Keratinocyte (primary cell): ENCODE measurements around the gene MT2A. TPM values are rescaled to one million over a fixed set of nuclear protein-coding genes. Genes with fewer than 3 reads are reported as not detected.

Source experiments
- DNase-seq: peaks from one replicate; pipeline ENCODE4 v3.0.0-alpha.2; 2011; ENCODE audit warnings: low read depth, missing footprints, low spot score
- FAIRE-seq: peaks from 2 replicates; lab custom pipeline; 2011; peaks lifted over from hg19 to GRCh38; lab: Jason Lieb, UNC
- H2AFZ ChIP-seq: 2 replicates; pipeline ENCODE4 v1.6.0; 2012; ENCODE audit warnings: low read length, control low read depth, inconsistent platforms; ENCODE audit not compliant: control insufficient read depth
- H3K27ac ChIP-seq: 2 replicates; pipeline ENCODE4 v1.5.1; 2011; ENCODE audit warnings: low read length; ENCODE audit not compliant: control insufficient read depth, insufficient read depth
- H3K27me3 ChIP-seq: 3 replicates; pipeline ENCODE4 v1.6.0; 2011; ENCODE audit warnings: low read length; ENCODE audit not compliant: control insufficient read depth, insufficient read depth; ENCODE audit errors: extremely low read depth
- H3K36me3 ChIP-seq, 2 experiments: 2 replicates in 1 of 2; 3 replicates in 1 of 2; pipeline ENCODE4 v1.5.1; 2011; ENCODE audit warnings: low read length in 2 of 2, mild to moderate bottlenecking in 1 of 2; ENCODE audit not compliant: control insufficient read depth in 2 of 2, insufficient read depth in 2 of 2; ENCODE audit errors: extremely low read depth in 1 of 2
- H3K4me1 ChIP-seq: 3 replicates; pipeline ENCODE4 v1.5.1; 2011; ENCODE audit warnings: low read length; ENCODE audit not compliant: control insufficient read depth, insufficient read depth; ENCODE audit errors: extremely low read depth
- H3K4me2 ChIP-seq: 3 replicates; pipeline ENCODE4 v1.6.0; 2011; ENCODE audit warnings: low read depth, low read length; ENCODE audit not compliant: control insufficient read depth, insufficient read depth; ENCODE audit errors: extremely low read depth
- H3K4me3 ChIP-seq, 3 experiments: fragments of 200-600 bp in 1 of 3; sonication (generic) in 1 of 3; 2 replicates in 2 of 3; 3 replicates in 1 of 3; pipeline ENCODE4 v1.5.1; 2011 to 2016; ENCODE audit warnings: low read length in 3 of 3, mild to moderate bottlenecking in 3 of 3, control low read depth in 2 of 3, inconsistent platforms in 1 of 3, low read depth in 1 of 3, mixed read lengths in 1 of 3, mixed run types in 1 of 3, moderate library complexity in 1 of 3; ENCODE audit not compliant: control insufficient read depth in 2 of 3, insufficient read depth in 2 of 3; ENCODE audit errors: extremely low read depth in 1 of 3
- H3K79me2 ChIP-seq: 2 replicates; pipeline ENCODE4 v1.6.0; 2012; ENCODE audit warnings: low read length; ENCODE audit not compliant: control insufficient read depth, insufficient read depth
- H3K9ac ChIP-seq: 3 replicates; pipeline ENCODE4 v1.6.0; 2011; ENCODE audit warnings: low read length; ENCODE audit not compliant: control insufficient read depth, insufficient read depth; ENCODE audit errors: extremely low read depth
- H3K9me1 ChIP-seq: 3 replicates; pipeline ENCODE4 v1.6.0; 2011; ENCODE audit warnings: low read length; ENCODE audit not compliant: control insufficient read depth, insufficient read depth; ENCODE audit errors: extremely low read depth
- H3K9me3 ChIP-seq: 2 replicates; pipeline ENCODE4 v1.5.1; 2012; ENCODE audit warnings: low read depth, low read length; ENCODE audit not compliant: control insufficient read depth
- H4K20me1 ChIP-seq: 3 replicates; pipeline ENCODE4 v1.6.0; 2011; ENCODE audit warnings: low read length; ENCODE audit not compliant: control insufficient read depth, insufficient read depth; ENCODE audit errors: extremely low read depth
- CTCF ChIP-seq, 3 experiments: IDR thresholded peaks in 1 of 3; conservative IDR thresholded peaks in 1 of 3; optimal IDR thresholded peaks in 1 of 3; 2 replicates in 2 of 3; 3 replicates in 1 of 3; pipeline versions ENCODE3 to v1.5.1; 2011; ENCODE audit warnings: low read length in 3 of 3, mild to moderate bottlenecking in 3 of 3, moderate library complexity in 2 of 3, control low read depth in 1 of 3, inconsistent platforms in 1 of 3; ENCODE audit not compliant: insufficient read depth in 2 of 3; ENCODE audit errors: extremely low read depth in 1 of 3
- EZH2 ChIP-seq: IDR thresholded peaks from one replicate; pipeline ENCODE4 v1.6.1; 2012; ENCODE audit warnings: inconsistent platforms, mild to moderate bottlenecking, low read length, moderate library complexity
- dilution Hi-C: fragments of 300-500 bp; cut with MboI; formaldehyde crosslinking; loops from one replicate; pipeline ENCODE4 v1.7.0; 2020; ENCODE audit warnings: low sequenced_read_pairs; ENCODE audit not compliant: extremely low pct_ligation_motif_present
- polyA plus RNA-seq, 5 experiments: library from polyadenylated mRNA; depleted of rRNA in 3 of 5; stranded (reverse) in 3 of 5; stranded (forward) in 1 of 5; unstranded in 1 of 5; fragments of >200 nt; gene quantifications; 1 replicate in 1 of 5; 2 replicates in 3 of 5; 3 replicates in 1 of 5; pipeline versions ENCODE4 v1.2.1 to v1.2.3, GENCODE V29; 2011 to 2012; ENCODE audit warnings: missing spikeins in 2 of 5, low read depth in 1 of 5, low replicate concordance in 1 of 5

MT2A gene
- polyA plus RNA-seq, 1 donor (not counting 4 experiments of a cell fraction or from before 2014, with no cell fraction given), result 990 TPM

- Histone ChIP-seq H3K4me2 (no peak overlapping the region), H3K9me3 (no peaks in the 10 kb centered on the region), H4K20me1 (no peaks in the 10 kb centered on the region), H3K9me1 (no peaks in the 10 kb centered on the region), H3K36me3 (no peaks in the 10 kb centered on the region), H3K4me1 (peaks cover 17% of the 10 kb centered on the region), H3K79me2 (no peaks in the 10 kb centered on the region), H3K27me3 (peaks cover 5% of the 10 kb centered on the region), H3K4me3 (no peak overlapping the region), H2AFZ (no peak overlapping the region), H3K27ac (no peak overlapping the region), H3K9ac (no peak overlapping the region)
- dilution Hi-C loops, result no loop called here
- TF ChIP-seq CTCF (optimal IDR thresholded peaks at IDR 0.05 in 1 of 3, IDR thresholded peaks at IDR 0.05 in 1 of 3, conservative IDR thresholded peaks at IDR 0.05 in 1 of 3; ENCODE audit: extremely low read depth in 1 of 3, insufficient read depth in 2 of 3, low read length in 3 of 3) (no peak), EZH2 (no peak)
- no peak for FAIRE-seq
- DNase-seq, result no peak
These were observed 39.5 kb downstream of the MT2A start for GRCh38 chr16:56647641-56648431.

- no peak overlapping the region for H3K27ac ChIP-seq
- dilution Hi-C loops, result no loop called here
- H3K36me3 ChIP-seq, result no peaks in the 10 kb centered on the region
- H2AFZ ChIP-seq, result no peak overlapping the region
- peaks cover 5% of the 10 kb centered on the region for H3K27me3 ChIP-seq
- H3K9me3 ChIP-seq, result no peaks in the 10 kb centered on the region
- H3K9ac ChIP-seq, result no peak overlapping the region
- H3K4me2 ChIP-seq, result no peak overlapping the region
- H3K79me2 ChIP-seq, result no peaks in the 10 kb centered on the region
- peaks cover 14% of the 10 kb centered on the region for H3K4me1 ChIP-seq
- no peaks in the 10 kb centered on the region for H3K9me1 ChIP-seq
- DNase-seq (no peak), FAIRE-seq (no peak)
- no peaks in the 10 kb centered on the region for H4K20me1 ChIP-seq
- no peak for TF ChIP-seq EZH2
- TF ChIP-seq CTCF (optimal IDR thresholded peaks at IDR 0.05 in 1 of 3, IDR thresholded peaks at IDR 0.05 in 1 of 3, conservative IDR thresholded peaks at IDR 0.05 in 1 of 3; ENCODE audit: extremely low read depth in 1 of 3, insufficient read depth in 2 of 3, low read length in 3 of 3), result no peak
- no peak overlapping the region for H3K4me3 ChIP-seq
These were observed 40.9 kb downstream of the MT2A start for GRCh38 chr16:56649271-56649670.
